Measurements from ENCODE around the gene SLC6A18. TPM values are rescaled to one million over a fixed set of nuclear protein-coding genes. Genes with fewer than 3 reads are reported as not detected.

The SLC6A18 gene
- polyA plus RNA-seq, 1 donor (not counting 4 experiments of a cell fraction or from before 2014, with no cell fraction given) = not detected

DNA sequence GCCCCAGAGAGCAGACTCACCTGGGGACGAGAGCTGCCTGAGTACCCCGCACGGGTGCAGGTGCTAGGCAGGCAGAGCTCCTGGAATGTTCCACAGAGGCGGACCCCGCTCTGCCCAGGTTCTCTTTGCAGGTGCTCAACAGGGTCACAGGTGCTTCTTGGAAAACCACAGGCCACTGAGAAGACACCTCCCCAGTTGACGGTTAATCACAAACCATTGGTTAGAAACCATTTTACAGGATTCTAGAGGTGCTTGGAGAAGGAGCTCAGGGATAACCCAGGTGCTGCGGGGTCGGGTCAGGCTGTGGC is 41.1 kb upstream of the SLC6A18 start:
- no peak overlapping the region for H3K27ac ChIP-seq (ENCODE audit: control insufficient read depth, insufficient read depth, low read length)
- no peaks in the 10 kb centered on the region for H3K9me3 ChIP-seq (ENCODE audit: control insufficient read depth, low read depth, low read length)
- dilution Hi-C loops (cut with MboI; ENCODE audit: extremely low pct_ligation_motif_present, low sequenced_read_pairs) = no loop called here
- no peaks in the 10 kb centered on the region for H3K27me3 ChIP-seq (ENCODE audit: control insufficient read depth, extremely low read depth, insufficient read depth, low read length)
- H4K20me1 ChIP-seq (ENCODE audit: control insufficient read depth, extremely low read depth, insufficient read depth, low read length) = no peaks in the 10 kb centered on the region
- H3K4me1 ChIP-seq (ENCODE audit: control insufficient read depth, extremely low read depth, insufficient read depth, low read length) = no peaks in the 10 kb centered on the region
- no peak for TF ChIP-seq EZH2 (IDR thresholded peaks at IDR 0.05; ENCODE audit: low read length)
- TF ChIP-seq, protein P1, sequence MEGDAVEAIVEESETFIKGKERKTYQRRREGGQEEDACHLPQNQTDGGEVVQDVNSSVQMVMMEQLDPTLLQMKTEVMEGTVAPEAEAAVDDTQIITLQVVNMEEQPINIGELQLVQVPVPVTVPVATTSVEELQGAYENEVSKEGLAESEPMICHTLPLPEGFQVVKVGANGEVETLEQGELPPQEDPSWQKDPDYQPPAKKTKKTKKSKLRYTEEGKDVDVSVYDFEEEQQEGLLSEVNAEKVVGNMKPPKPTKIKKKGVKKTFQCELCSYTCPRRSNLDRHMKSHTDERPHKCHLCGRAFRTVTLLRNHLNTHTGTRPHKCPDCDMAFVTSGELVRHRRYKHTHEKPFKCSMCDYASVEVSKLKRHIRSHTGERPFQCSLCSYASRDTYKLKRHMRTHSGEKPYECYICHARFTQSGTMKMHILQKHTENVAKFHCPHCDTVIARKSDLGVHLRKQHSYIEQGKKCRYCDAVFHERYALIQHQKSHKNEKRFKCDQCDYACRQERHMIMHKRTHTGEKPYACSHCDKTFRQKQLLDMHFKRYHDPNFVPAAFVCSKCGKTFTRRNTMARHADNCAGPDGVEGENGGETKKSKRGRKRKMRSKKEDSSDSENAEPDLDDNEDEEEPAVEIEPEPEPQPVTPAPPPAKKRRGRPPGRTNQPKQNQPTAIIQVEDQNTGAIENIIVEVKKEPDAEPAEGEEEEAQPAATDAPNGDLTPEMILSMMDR (optimal IDR thresholded peaks at IDR 0.05 in 1 of 3, IDR thresholded peaks at IDR 0.05 in 1 of 3, conservative IDR thresholded peaks at IDR 0.05 in 1 of 3; ENCODE audit: extremely low read depth in 1 of 3, insufficient read depth in 2 of 3, low read length in 3 of 3) = no peak
- H3K79me2 ChIP-seq (ENCODE audit: control insufficient read depth, insufficient read depth, low read length) = no peaks in the 10 kb centered on the region
- no peak for DNase-seq (ENCODE audit: low read depth, low spot score)
- no peaks in the 10 kb centered on the region for H3K9me1 ChIP-seq (ENCODE audit: control insufficient read depth, extremely low read depth, insufficient read depth, low read length)
- H3K9ac ChIP-seq (ENCODE audit: control insufficient read depth, extremely low read depth, insufficient read depth, low read length) = no peak overlapping the region
- no peaks in the 10 kb centered on the region for H3K36me3 ChIP-seq (ENCODE audit: control insufficient read depth in 2 of 2, extremely low read depth in 1 of 2, insufficient read depth in 2 of 2, low read length in 2 of 2)
- no peak overlapping the region for H2AFZ ChIP-seq (ENCODE audit: control insufficient read depth, low read length)
- H3K4me3 ChIP-seq (ENCODE audit: control insufficient read depth in 2 of 3, extremely low read depth in 1 of 3, insufficient read depth in 2 of 3, low read depth in 1 of 3, low read length in 3 of 3) = no peak overlapping the region
- no peak overlapping the region for H3K4me2 ChIP-seq (ENCODE audit: control insufficient read depth, extremely low read depth, insufficient read depth, low read depth, low read length)
- no peak for FAIRE-seq

DNA sequence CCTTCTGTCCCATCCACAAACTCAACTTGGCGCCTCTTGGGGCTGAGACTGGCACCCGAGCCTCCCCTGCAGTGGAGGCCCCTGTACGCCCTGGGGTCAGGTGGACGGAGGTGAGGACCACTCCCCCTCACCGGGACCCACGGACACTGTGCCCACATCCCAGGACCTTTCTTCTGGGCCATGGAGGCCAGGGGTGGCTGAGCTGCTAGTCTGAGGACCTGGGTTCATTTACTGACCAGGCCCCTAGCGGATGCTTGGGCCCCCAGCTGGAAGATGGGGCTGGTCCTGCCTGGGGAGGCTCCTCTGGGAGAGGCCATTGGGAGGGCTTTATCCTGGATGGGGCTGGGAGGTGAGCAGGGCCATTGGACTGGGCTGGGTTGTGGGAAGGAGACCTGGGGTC is 40.7 kb upstream of the SLC6A18 start:
- Histone ChIP-seq H3K4me2 (ENCODE audit: control insufficient read depth, extremely low read depth, insufficient read depth, low read depth, low read length) (no peak overlapping the region), H3K9ac (ENCODE audit: control insufficient read depth, extremely low read depth, insufficient read depth, low read length) (no peak overlapping the region), H3K4me3 (ENCODE audit: control insufficient read depth in 2 of 3, extremely low read depth in 1 of 3, insufficient read depth in 2 of 3, low read depth in 1 of 3, low read length in 3 of 3) (no peak overlapping the region), H3K9me1 (ENCODE audit: control insufficient read depth, extremely low read depth, insufficient read depth, low read length) (no peaks in the 10 kb centered on the region), H3K27ac (ENCODE audit: control insufficient read depth, insufficient read depth, low read length) (no peak overlapping the region), H3K36me3 (ENCODE audit: control insufficient read depth in 2 of 2, extremely low read depth in 1 of 2, insufficient read depth in 2 of 2, low read length in 2 of 2) (no peaks in the 10 kb centered on the region), H4K20me1 (ENCODE audit: control insufficient read depth, extremely low read depth, insufficient read depth, low read length) (no peaks in the 10 kb centered on the region), H3K27me3 (ENCODE audit: control insufficient read depth, extremely low read depth, insufficient read depth, low read length) (no peaks in the 10 kb centered on the region), H3K79me2 (ENCODE audit: control insufficient read depth, insufficient read depth, low read length) (no peaks in the 10 kb centered on the region), H2AFZ (ENCODE audit: control insufficient read depth, low read length) (no peak overlapping the region), H3K4me1 (ENCODE audit: control insufficient read depth, extremely low read depth, insufficient read depth, low read length) (no peaks in the 10 kb centered on the region), H3K9me3 (ENCODE audit: control insufficient read depth, low read depth, low read length) (no peaks in the 10 kb centered on the region)
- DNase-seq (ENCODE audit: low read depth, low spot score) (no peak), FAIRE-seq (no peak)
- dilution Hi-C loops (cut with MboI; ENCODE audit: extremely low pct_ligation_motif_present, low sequenced_read_pairs) = no loop called here
- TF ChIP-seq, protein P1 (optimal IDR thresholded peaks at IDR 0.05 in 1 of 3, IDR thresholded peaks at IDR 0.05 in 1 of 3, conservative IDR thresholded peaks at IDR 0.05 in 1 of 3; ENCODE audit: extremely low read depth in 1 of 3, insufficient read depth in 2 of 3, low read length in 3 of 3) = no peak
- no peak for TF ChIP-seq EZH2 (IDR thresholded peaks at IDR 0.05; ENCODE audit: low read length)
